Ectodermal cell (in vitro differentiated cells): ENCODE data around the gene TRABD. TPM values are rescaled to one million over a fixed set of nuclear protein-coding genes. Genes with fewer than 3 reads are reported as not detected.
"Not testable (repeated sequence)": the region's sequence is repeated elsewhere in the genome, so short reads cannot be mapped to it uniquely, and the experiment has no call there.

ENCODE experiments used
- H3K27ac ChIP-seq: 2 replicates; pipeline ENCODE4 v1.7.0; 2013; ENCODE audit warnings: mild to moderate bottlenecking, low read depth, low read length; ENCODE audit not compliant: insufficient read depth, poor library complexity, severe bottlenecking
- H3K27me3 ChIP-seq: 2 replicates; pipeline ENCODE4 v1.7.0; 2013; ENCODE audit warnings: mild to moderate bottlenecking, low read length; ENCODE audit not compliant: insufficient read depth, control insufficient read depth, poor library complexity, severe bottlenecking
- H3K36me3 ChIP-seq: one replicate; pipeline ENCODE4 v1.7.0; 2013; ENCODE audit warnings: low read length; ENCODE audit not compliant: control insufficient read depth, insufficient read depth
- H3K4me1 ChIP-seq: one replicate; pipeline ENCODE4 v1.7.0; 2013; ENCODE audit warnings: low read length; ENCODE audit not compliant: control insufficient read depth, insufficient read depth
- H3K4me3 ChIP-seq: 2 replicates; pipeline ENCODE4 v1.7.0; 2013; ENCODE audit warnings: low read depth, low read length, control low read depth; ENCODE audit not compliant: insufficient read depth
- H3K9me3 ChIP-seq: 2 replicates; pipeline ENCODE4 v1.7.0; 2013; ENCODE audit warnings: mild to moderate bottlenecking, low read length, moderate library complexity; ENCODE audit not compliant: control insufficient read depth
- WGBS, 2 experiments: methylation state at CpG; one replicate each; pipeline ENCODE4 v1.1.7; 2013; ENCODE audit warnings: missing lambda C conversion rate in 2 of 2; 5-methylcytosine and 5-hydroxymethylcytosine counted together
- polyA plus RNA-seq, 4 experiments: library from polyadenylated mRNA; stranded (reverse); fragments of 50-300 nt; gene quantifications; one replicate each; pipeline ENCODE4 v1.2.3, GENCODE V29; 2013

The TRABD gene, protein sequence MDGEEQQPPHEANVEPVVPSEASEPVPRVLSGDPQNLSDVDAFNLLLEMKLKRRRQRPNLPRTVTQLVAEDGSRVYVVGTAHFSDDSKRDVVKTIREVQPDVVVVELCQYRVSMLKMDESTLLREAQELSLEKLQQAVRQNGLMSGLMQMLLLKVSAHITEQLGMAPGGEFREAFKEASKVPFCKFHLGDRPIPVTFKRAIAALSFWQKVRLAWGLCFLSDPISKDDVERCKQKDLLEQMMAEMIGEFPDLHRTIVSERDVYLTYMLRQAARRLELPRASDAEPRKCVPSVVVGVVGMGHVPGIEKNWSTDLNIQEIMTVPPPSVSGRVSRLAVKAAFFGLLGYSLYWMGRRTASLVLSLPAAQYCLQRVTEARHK
- 40.4 TPM for polyA plus RNA-seq (2013, experiment 1 of 4)
- polyA plus RNA-seq (2013, experiment 2 of 4): 33.6 TPM
- polyA plus RNA-seq (2013, experiment 3 of 4): 33.2 TPM
- 34.9 TPM for polyA plus RNA-seq (2013, experiment 4 of 4)

GRCh38 chr22:50185375-50186087 is at the start of gene TRABD:
Gene TRABD (plus strand): TSS chr22:50185913. CDS start chr22:50193061, 7,148 bp downstream.
- Histone ChIP-seq H3K9me3 (no peaks in the 10 kb centered on the region), H3K27ac (no peak within 1 kb of the TSS), H3K27me3 (peaks cover 14% of the 10 kb centered on the region), H3K36me3 (no peaks in the 10 kb centered on the region), H3K4me3 (peak within 1 kb of the TSS; percentile 62), H3K4me1 (peaks cover 11% of the 10 kb centered on the region)
- WGBS, 2 experiments: 8 to 10% methylated on average over 81 to 87 of the region's 90 CpGs

- Histone ChIP-seq H3K27me3 (no peaks in the 10 kb centered on the region), H3K27ac (no peak overlapping the region), H3K36me3 (no peaks in the 10 kb centered on the region), H3K9me3 (no peaks in the 10 kb centered on the region), H3K4me1 (no peaks in the 10 kb centered on the region), H3K4me3 (no peak overlapping the region)
- WGBS, 2 experiments: 93 to 95% methylated on average over 5 of the region's 5 CpGs
Observed at GRCh38 chr22:50136581-50137015, 49.1 kb upstream of the TRABD start.

DNA sequence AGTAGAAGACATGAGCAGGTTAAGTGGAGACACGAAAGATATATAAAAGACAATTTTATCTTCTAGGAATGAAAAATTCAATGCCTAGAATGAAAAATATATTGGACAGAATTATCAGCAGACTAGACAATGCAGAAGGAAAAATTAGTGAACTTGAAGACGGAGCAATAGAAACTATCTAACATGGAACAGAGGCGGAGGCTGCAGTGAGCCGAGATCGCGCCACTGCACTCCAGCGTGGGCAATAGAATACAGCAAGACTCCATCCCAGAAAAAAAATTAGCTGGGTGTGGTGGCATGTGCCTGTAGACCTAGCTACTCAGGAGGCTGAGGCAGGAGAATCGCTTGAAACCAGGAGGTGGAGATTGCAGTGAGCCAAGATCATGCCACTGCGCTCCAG is 48.4 kb upstream of the TRABD start:
- not testable (repeated sequence) for H3K36me3 ChIP-seq, H3K27ac ChIP-seq, H3K9me3 ChIP-seq, H3K27me3 ChIP-seq, H3K4me3 ChIP-seq, H3K4me1 ChIP-seq
- WGBS, 2 experiments: 91 to 95% methylated on average over 8 of the region's 9 CpGs

GRCh38 chr22:50138041-50138440 is 47.7 kb upstream of the TRABD start:
- 90 to 94% methylated on average over 4 of the region's 4 CpGs for WGBS, 2 experiments
- H3K27ac ChIP-seq: no peak overlapping the region
- H3K27me3 ChIP-seq: no peaks in the 10 kb centered on the region
- no peak overlapping the region for H3K4me3 ChIP-seq
- H3K9me3 ChIP-seq: no peaks in the 10 kb centered on the region
- no peaks in the 10 kb centered on the region for H3K4me1 ChIP-seq
- no peaks in the 10 kb centered on the region for H3K36me3 ChIP-seq

- no peak overlapping the region for H3K27ac ChIP-seq
- no peaks in the 10 kb centered on the region for H3K4me1 ChIP-seq
- WGBS, 2 experiments: 95 to 98% methylated on average over 9 of the region's 9 CpGs
- H3K4me3 ChIP-seq: no peak overlapping the region
- H3K27me3 ChIP-seq: no peaks in the 10 kb centered on the region
- H3K9me3 ChIP-seq: no peaks in the 10 kb centered on the region
- H3K36me3 ChIP-seq: no peaks in the 10 kb centered on the region
Observed at GRCh38 chr22:50138988-50139387, 46.7 kb upstream of the TRABD start.

DNA sequence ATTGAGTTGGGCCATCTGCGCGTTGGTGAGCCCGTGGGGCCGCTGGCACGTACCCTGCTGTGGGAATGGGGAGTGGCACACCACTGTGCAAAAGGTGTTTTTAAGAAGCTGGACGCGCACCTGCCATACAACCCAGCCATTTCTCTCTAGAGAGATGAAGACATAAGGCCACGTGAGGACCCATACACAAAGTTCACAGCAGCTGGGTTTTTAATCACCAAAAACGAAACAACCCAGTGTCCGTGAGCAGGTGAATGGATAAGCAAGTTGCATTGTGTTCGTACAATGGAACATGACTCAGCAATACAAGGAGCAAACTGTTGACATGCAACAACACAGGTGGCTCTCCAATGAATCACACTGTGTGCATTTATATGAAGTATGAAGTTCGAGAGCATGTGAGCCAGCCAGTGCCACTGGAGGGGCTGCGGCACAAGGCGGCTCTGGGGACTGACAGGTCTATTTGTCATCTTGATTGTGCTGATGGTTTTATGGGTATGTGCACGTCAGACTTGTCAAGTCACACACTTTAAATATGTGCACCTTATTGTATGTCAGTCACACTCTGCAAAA is 45.8 kb upstream of the TRABD start:
- Histone ChIP-seq H3K27me3 (no peaks in the 10 kb centered on the region), H3K4me3 (no peak overlapping the region), H3K9me3 (no peaks in the 10 kb centered on the region), H3K4me1 (no peaks in the 10 kb centered on the region), H3K36me3 (no peaks in the 10 kb centered on the region), H3K27ac (no peak overlapping the region)
- 86 to 90% methylated on average over 15 of the region's 15 CpGs for WGBS, 2 experiments

- no peak overlapping the region for H3K4me3 ChIP-seq
- H3K27ac ChIP-seq: no peak overlapping the region
- 88 to 96% methylated on average over 3 of the region's 3 CpGs for WGBS, 2 experiments
Observed at GRCh38 chr22:50140615-50141014, 45.1 kb upstream of the TRABD start.

GRCh38 chr22:50141462-50141861 is 44.3 kb upstream of the TRABD start:
- H3K27me3 ChIP-seq: no peaks in the 10 kb centered on the region
- H3K4me1 ChIP-seq: peaks cover 11% of the 10 kb centered on the region
- H3K4me3 ChIP-seq: no peak overlapping the region
- no peak overlapping the region for H3K27ac ChIP-seq
- no peaks in the 10 kb centered on the region for H3K36me3 ChIP-seq
- 95% methylated on average over 6 of the region's 6 CpGs for WGBS, 2 experiments
- no peaks in the 10 kb centered on the region for H3K9me3 ChIP-seq

More at GRCh38 chr22:50140615-50141014, 45.1 kb upstream of the TRABD start:
- Histone ChIP-seq H3K36me3 (no peaks in the 10 kb centered on the region), H3K27me3 (no peaks in the 10 kb centered on the region), H3K4me1 (peaks cover 3% of the 10 kb centered on the region), H3K9me3 (no peaks in the 10 kb centered on the region)

DNA sequence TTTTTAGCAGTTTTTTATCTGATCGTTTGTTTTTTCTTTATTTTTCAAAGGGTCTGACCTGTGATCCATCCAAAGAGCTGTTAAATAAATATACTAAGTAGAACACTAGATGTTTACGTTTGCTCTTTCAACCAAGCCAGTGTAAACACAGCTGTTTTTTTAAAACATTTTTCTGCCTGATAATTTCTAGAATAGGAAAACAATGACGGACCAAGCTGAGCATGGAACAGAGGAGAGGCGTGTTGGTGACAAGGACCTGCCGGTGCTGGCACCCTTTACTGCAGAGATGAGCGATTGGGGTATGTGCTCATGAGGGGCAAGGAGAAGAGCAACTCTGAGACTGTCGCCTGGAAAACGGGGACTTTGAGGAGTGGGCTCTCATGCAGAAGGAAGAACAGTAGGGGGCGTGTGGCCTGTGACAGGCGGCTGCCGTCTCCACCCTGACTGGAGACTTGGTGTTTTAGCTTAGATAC is 43.8 kb upstream of the TRABD start:
- WGBS, 2 experiments: 36 to 43% methylated on average over 11 of the region's 11 CpGs
- Histone ChIP-seq H3K9me3 (no peaks in the 10 kb centered on the region), H3K36me3 (no peaks in the 10 kb centered on the region), H3K27ac (no peak overlapping the region), H3K4me3 (no peak overlapping the region), H3K4me1 (peaks cover 15% of the 10 kb centered on the region), H3K27me3 (no peaks in the 10 kb centered on the region)

DNA sequence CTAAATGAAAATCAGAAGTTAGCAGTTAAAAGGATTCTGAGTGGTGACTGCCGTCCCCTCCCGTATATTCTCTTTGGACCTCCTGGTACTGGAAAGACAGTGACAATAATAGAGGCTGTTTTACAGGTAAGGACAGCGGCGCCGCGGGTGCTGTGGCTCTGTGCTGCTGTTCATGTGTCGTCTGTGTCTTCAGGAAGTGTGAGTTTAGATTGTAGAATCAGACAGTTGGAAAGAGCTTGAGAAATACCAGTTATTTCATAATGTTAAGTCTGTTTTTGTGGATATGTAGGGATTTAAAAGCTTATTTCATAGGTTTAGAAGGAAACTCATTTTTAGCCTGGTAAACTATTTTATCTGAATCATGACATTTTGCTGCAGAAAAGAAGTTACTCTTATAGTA is 42.6 kb upstream of the TRABD start:
- no peaks in the 10 kb centered on the region for H3K36me3 ChIP-seq
- peaks cover 16% of the 10 kb centered on the region for H3K4me1 ChIP-seq
- no peaks in the 10 kb centered on the region for H3K27me3 ChIP-seq
- no peaks in the 10 kb centered on the region for H3K9me3 ChIP-seq
- H3K4me3 ChIP-seq: no peak overlapping the region
- H3K27ac ChIP-seq: no peak overlapping the region
- WGBS, 2 experiments: 95 to 96% methylated on average over 7 of the region's 7 CpGs
